Measurements from ENCODE around the gene HIP1.
"Not testable (repeated sequence)": the region's sequence is repeated elsewhere in the genome, so short reads cannot be mapped to it uniquely, and the experiment has no call there.

Gene HIP1

GRCh38 chr7:75559355-75559975, 179.3 kb downstream of the HIP1 start:
- no peak overlapping the region for H3K4me3 ChIP-seq (replicated peaks; ENCODE audit: low read depth, low read length)
- DNase-seq (ENCODE audit: extremely low read depth, low read depth), result no peak
- TF ChIP-seq CTCF (IDR thresholded peaks at IDR 0.05; ENCODE audit: low read depth, low read length, missing control alignments), result no peak

GRCh38 chr7:75556835-75557234, 181.9 kb downstream of the HIP1 start:
- H3K4me3 ChIP-seq (replicated peaks; ENCODE audit: low read depth, low read length); DNase-seq (ENCODE audit: extremely low read depth, low read depth): not testable (repeated sequence)

- DNase-seq (ENCODE audit: extremely low read depth, low read depth), result no peak
- no peak overlapping the region for H3K4me3 ChIP-seq (replicated peaks; ENCODE audit: low read depth, low read length)
- no peak for TF ChIP-seq CTCF (IDR thresholded peaks at IDR 0.05; ENCODE audit: low read depth, low read length, missing control alignments)
These were observed 183.0 kb downstream of the HIP1 start for GRCh38 chr7:75555736-75556135.

- no peak for DNase-seq (ENCODE audit: extremely low read depth, low read depth)
- no peak overlapping the region for H3K4me3 ChIP-seq (replicated peaks; ENCODE audit: low read depth, low read length)
- TF ChIP-seq CTCF (IDR thresholded peaks at IDR 0.05; ENCODE audit: low read depth, low read length, missing control alignments), result no peak
These were observed 192.3 kb downstream of the HIP1 start for GRCh38 chr7:75546237-75547015.

GRCh38 chr7:75537731-75538130, 201.0 kb downstream of the HIP1 start:
- no peak for DNase-seq (ENCODE audit: extremely low read depth, low read depth)

GRCh38 chr7:75536940-75537538, 201.7 kb downstream of the HIP1 start:
- no peak overlapping the region for H3K4me3 ChIP-seq (replicated peaks; ENCODE audit: low read depth, low read length)

More at GRCh38 chr7:75537731-75538130, 201.0 kb downstream of the HIP1 start:
- no peak overlapping the region for H3K4me3 ChIP-seq (replicated peaks; ENCODE audit: low read depth, low read length)
- TF ChIP-seq CTCF (IDR thresholded peaks at IDR 0.05; ENCODE audit: low read depth, low read length, missing control alignments), result no peak

More at GRCh38 chr7:75536940-75537538, 201.7 kb downstream of the HIP1 start:
- TF ChIP-seq CTCF (IDR thresholded peaks at IDR 0.05; ENCODE audit: low read depth, low read length, missing control alignments), result no peak
- no peak for DNase-seq (ENCODE audit: extremely low read depth, low read depth)

Data from HFF-Myc (cell line).